HUES48 (cell line): ENCODE measurements around the gene PIGV.
A peak's percentile ranks its signal among the peaks of the same experiment; 100 is the strongest.

Experiments
- H3K27ac ChIP-seq: one replicate; pipeline ENCODE4 v1.7.0; 2013; ENCODE audit warnings: low read depth, low read length, inconsistent platforms
- H3K27me3 ChIP-seq: 2 replicates; pipeline ENCODE4 v1.6.1; 2013; ENCODE audit warnings: mild to moderate bottlenecking, low read length; ENCODE audit not compliant: control insufficient read depth, insufficient read depth
- H3K36me3 ChIP-seq: 2 replicates; pipeline ENCODE4 v1.6.1; 2013; ENCODE audit warnings: low read length; ENCODE audit not compliant: control insufficient read depth, insufficient read depth
- H3K4me1 ChIP-seq: 2 replicates; pipeline ENCODE4 v1.6.1; 2013; ENCODE audit warnings: mild to moderate bottlenecking, low read length; ENCODE audit not compliant: control insufficient read depth, insufficient read depth
- H3K4me3 ChIP-seq: 2 replicates; pipeline ENCODE4 v1.5.1; 2013; ENCODE audit warnings: mild to moderate bottlenecking, low read depth, low read length
- H3K9ac ChIP-seq: 2 replicates; pipeline ENCODE4 v1.6.1; 2013; ENCODE audit warnings: mild to moderate bottlenecking, low read depth, low read length, moderate library complexity
- H3K9me3 ChIP-seq: 2 replicates; pipeline ENCODE4 v1.6.1; 2013; ENCODE audit warnings: low read length; ENCODE audit not compliant: control insufficient read depth, insufficient read depth

The PIGV gene

DNA sequence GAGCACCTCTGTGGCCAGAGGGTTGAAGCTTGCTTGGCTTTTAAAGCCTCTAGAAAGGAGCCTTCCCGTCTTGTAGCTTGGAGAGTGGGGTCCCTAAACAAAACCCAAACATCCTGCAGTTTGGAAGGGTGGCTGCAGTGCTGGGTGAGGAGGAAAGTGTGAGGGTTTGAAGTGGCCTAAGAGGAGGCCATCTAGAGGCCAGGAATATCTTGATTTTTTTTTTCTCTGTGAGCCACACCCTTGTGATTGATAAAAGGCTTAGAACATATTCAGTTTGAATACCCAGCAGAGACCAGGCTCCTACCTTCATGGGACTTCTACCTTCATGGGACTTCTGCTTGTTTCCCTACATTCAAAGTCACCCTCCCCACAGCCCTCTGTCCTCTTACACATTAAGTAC, 37.3 kb upstream of the PIGV start:
- no peaks in the 10 kb centered on the region for H3K27me3 ChIP-seq
- H3K4me1 ChIP-seq = no peaks in the 10 kb centered on the region
- H3K9me3 ChIP-seq = no peaks in the 10 kb centered on the region
- no peak overlapping the region for H3K4me3 ChIP-seq
- no peak overlapping the region for H3K9ac ChIP-seq
- H3K27ac ChIP-seq = no peak overlapping the region
- peaks cover 90% of the 10 kb centered on the region for H3K36me3 ChIP-seq

DNA sequence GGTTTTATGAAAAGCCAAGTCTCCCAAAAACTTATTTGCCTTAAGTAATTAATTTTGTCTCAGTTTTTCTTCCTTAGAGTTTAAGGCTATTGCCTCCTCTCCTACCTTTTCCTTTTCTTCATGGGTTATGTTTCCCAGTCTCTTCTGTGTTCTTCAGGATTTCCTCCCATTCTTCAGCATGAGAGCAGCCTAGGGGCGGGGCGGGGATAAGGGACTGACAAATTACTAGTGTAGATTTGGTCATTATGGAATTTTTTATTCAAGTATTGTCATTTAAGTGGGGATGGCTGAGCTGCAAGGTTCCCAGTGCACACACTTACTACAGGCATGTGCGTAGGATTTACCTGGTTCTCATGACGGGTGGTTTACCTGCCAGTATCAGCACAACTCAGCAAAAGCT, 35.2 kb upstream of the PIGV start:
- no peaks in the 10 kb centered on the region for H3K9me3 ChIP-seq
- peaks cover 75% of the 10 kb centered on the region for H3K36me3 ChIP-seq
- H3K27me3 ChIP-seq = no peaks in the 10 kb centered on the region
- no peak overlapping the region for H3K4me3 ChIP-seq
- no peak overlapping the region for H3K27ac ChIP-seq
- no peak overlapping the region for H3K9ac ChIP-seq
- no peaks in the 10 kb centered on the region for H3K4me1 ChIP-seq

DNA sequence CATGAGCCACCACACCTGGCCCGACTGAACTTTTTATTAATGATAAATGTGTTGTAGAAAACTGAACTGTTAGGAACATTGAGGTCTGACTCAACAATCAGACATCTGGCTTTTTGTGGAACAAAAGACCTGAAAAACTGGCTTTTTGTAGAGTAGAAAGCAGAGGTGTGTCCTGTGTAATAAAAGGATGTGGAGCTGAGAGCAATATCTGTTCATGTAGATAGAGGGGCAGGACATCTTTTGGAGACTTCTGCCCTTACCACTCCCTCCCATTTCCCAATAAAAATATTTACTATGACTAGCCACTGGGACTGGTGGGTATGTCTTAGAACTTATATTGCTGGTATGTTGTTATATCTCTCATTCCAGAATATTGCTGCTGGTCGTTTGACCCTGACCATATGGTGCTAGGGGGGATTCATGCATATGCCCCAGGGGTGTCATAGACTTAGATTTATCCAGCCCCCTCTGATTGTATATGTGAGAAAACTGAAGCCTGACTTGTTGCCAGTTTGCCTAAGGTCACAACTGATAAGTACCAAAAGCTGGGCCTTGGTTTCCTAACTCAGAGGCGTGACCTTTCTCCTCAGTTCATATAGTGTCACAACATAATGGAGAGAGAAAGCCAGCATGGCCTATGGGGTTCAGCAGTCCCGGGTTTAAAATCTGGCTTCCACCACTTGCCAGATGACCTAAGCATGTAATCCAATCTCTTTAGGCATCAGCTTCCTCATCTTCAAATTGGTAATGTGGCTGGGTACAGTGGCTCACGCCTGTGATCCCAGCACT, 33.5 kb upstream of the PIGV start:
- H3K27ac ChIP-seq = no peak overlapping the region
- no peak overlapping the region for H3K4me3 ChIP-seq
- no peaks in the 10 kb centered on the region for H3K27me3 ChIP-seq
- no peak overlapping the region for H3K9ac ChIP-seq
- H3K36me3 ChIP-seq = peaks cover 79% of the 10 kb centered on the region
- no peaks in the 10 kb centered on the region for H3K9me3 ChIP-seq
- no peaks in the 10 kb centered on the region for H3K4me1 ChIP-seq

DNA sequence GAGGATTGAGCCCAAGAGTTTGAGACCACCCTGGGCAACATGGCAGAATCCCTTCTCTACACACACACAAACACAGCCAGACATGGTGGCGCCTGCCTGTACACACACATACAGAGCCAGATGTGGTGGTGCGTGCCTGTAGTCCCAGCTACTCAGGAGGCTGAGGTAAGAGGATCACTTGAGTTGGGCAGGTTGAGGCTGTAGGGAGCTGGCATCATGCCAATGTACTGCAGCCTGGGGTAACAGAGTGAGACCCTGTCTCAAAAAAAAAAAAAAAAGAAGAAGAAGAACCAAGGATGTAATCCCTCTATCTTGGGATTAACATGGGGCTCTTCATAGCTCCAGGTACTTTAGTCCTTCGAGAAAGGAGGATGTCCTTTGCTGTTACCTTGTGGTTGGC, 29.4 kb upstream of the PIGV start:
- H3K27ac ChIP-seq = no peak overlapping the region
- H3K27me3 ChIP-seq = no peaks in the 10 kb centered on the region
- no peak overlapping the region for H3K4me3 ChIP-seq
- H3K4me1 ChIP-seq = no peaks in the 10 kb centered on the region
- peaks cover 74% of the 10 kb centered on the region for H3K36me3 ChIP-seq
- H3K9me3 ChIP-seq = no peaks in the 10 kb centered on the region
- H3K9ac ChIP-seq = no peak overlapping the region

DNA sequence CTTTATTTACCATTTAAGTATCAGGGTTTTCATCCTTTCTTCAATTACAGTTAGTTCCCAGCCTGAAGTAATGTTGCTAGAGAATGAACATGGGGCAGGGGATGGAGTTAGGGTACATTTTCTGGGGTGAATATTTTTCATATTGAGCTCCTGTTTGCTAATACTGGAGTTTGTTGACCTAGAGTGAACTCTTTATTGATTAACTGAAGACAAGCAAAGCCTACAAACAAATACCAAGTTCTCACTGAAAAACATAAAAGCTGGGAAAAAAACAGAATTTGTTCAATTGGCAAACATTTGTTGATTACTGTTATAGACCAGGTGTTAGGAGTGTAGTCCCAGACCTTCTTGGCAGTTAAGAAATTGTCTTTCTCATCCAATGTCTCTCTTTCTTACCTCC, 28.2 kb upstream of the PIGV start:
- Histone ChIP-seq H3K4me1 (no peaks in the 10 kb centered on the region), H3K9me3 (no peaks in the 10 kb centered on the region), H3K27ac (no peak overlapping the region), H3K4me3 (no peak overlapping the region), H3K27me3 (no peaks in the 10 kb centered on the region), H3K36me3 (peaks cover 76% of the 10 kb centered on the region), H3K9ac (no peak overlapping the region)

DNA sequence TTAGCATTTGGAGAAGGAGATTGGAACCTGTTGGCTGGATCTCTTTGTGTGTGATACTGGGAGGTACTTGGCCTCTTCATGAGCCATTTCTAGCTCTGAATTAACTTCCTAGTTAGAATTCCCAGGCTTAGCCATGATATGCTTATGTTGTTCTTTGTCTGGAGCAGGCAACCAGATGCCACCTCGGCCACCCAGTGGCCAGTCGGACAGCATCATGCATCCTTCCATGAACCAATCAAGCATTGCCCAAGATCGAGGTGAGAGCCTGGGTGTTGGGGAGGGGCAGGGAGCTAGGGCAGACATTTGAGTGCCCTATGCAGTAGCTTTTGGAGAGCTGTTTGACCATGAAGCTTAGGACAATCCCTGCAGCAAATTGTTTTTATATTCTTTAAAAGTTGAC, 26.5 kb upstream of the PIGV start:
- Histone ChIP-seq H3K9me3 (no peaks in the 10 kb centered on the region), H3K4me3 (no peak overlapping the region), H3K27ac (no peak overlapping the region), H3K4me1 (no peaks in the 10 kb centered on the region), H3K27me3 (no peaks in the 10 kb centered on the region), H3K9ac (no peak overlapping the region), H3K36me3 (peaks cover 79% of the 10 kb centered on the region)

DNA sequence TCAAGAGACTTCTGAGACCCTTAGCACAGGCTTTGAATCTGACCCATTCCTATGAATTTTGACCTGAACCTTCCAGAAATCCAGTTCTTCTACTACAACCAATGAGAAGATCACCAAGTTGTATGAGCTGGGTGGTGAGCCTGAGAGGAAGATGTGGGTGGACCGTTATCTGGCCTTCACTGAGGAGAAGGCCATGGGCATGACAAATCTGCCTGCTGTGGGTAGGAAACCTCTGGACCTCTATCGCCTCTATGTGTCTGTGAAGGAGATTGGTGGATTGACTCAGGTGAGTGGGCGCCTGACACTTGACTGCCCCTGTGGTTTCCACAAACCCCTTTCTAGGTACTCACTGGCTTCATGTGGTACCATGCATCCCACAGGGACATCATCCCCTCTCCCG, 20.0 kb upstream of the PIGV start:
- Histone ChIP-seq H3K9ac (no peak overlapping the region), H3K36me3 (peaks cover 98% of the 10 kb centered on the region), H3K4me3 (no peak overlapping the region), H3K27ac (no peak overlapping the region), H3K9me3 (no peaks in the 10 kb centered on the region), H3K4me1 (no peaks in the 10 kb centered on the region), H3K27me3 (no peaks in the 10 kb centered on the region)

DNA sequence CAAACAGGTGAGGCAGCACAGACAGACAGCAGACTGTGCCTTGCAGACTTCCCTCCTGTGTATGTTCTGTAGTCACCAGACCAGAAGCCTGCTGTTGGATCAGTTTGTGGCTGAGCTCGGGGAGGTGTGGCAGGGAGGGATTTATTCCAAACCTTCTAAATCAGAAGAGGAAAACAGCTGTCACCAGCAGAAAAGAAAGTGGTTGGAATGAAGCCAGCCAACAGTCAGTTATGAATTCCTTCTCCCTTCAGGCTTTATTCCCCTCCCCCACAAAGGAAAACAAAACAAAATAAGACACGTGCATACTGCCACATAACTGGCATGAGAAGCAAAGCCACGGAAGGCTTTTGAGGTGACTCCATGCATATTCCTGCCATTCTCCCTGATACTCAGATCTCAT, 19.0 kb upstream of the PIGV start:
- Histone ChIP-seq H3K4me3 (no peak overlapping the region), H3K9ac (no peak overlapping the region), H3K36me3 (peaks cover 98% of the 10 kb centered on the region), H3K27ac (no peak overlapping the region), H3K4me1 (no peaks in the 10 kb centered on the region), H3K9me3 (no peaks in the 10 kb centered on the region), H3K27me3 (no peaks in the 10 kb centered on the region)

DNA sequence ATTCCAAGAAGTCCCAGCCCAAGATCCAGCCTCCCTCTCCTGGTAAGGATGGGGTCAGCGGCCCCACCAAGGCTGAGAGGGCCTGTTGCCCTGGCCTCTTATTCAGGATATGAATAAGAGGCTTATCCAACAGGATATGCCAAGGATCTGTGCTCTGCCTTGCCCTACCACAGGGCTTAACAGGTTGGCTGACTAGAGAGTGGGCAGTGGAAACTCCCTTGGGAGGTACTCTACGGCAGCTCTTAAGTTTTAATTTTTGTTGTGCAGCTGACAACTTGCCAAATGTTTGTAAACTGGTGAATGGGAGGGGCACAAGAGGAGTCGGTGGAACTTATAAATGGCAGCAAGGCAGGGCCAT, 16.5 kb upstream of the PIGV start:
- H3K27me3 ChIP-seq = no peaks in the 10 kb centered on the region
- H3K4me3 ChIP-seq = no peak overlapping the region
- no peaks in the 10 kb centered on the region for H3K4me1 ChIP-seq
- no peaks in the 10 kb centered on the region for H3K9me3 ChIP-seq
- H3K27ac ChIP-seq = peak overlapping the region; percentile 63
- peaks cover 100% of the 10 kb centered on the region for H3K36me3 ChIP-seq
- H3K9ac ChIP-seq = no peak overlapping the region

DNA sequence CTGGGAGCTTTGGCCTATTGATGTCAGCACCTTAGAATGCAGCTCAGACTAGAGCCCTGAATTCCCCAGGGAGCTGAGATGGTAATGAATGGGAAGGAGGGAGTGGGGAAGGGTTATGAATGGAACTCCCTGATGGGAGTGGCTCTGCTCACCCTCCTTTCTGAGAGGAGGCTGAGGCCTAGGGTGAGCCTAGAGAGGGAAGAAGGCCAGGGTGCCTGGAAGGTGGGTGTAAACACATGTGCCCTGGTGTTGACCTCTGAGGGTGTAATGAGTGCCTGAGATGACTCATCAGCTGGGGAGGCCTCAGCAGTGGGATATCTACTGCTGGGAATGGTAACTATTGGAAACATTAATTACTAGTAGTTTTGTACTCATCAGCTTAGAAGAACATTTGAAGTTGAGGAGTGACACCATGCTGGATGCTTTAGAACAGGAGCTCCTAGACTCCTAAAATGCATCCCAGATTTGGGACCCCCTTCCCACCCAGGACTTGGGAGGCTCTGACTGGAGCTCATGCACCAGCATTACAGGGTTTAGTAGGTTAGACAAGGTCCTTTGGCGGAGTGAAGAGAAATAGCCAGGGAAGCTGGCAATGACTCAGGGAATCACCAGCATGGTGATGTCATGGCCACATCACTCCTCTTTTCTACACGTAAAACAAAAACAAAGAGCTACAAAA, 16.0 kb upstream of the PIGV start:
- Histone ChIP-seq H3K27ac (peak overlapping the region; percentile 67), H3K36me3 (peaks cover 100% of the 10 kb centered on the region), H3K4me1 (no peaks in the 10 kb centered on the region), H3K27me3 (no peaks in the 10 kb centered on the region), H3K9me3 (no peaks in the 10 kb centered on the region), H3K4me3 (no peak overlapping the region), H3K9ac (no peak overlapping the region)

DNA sequence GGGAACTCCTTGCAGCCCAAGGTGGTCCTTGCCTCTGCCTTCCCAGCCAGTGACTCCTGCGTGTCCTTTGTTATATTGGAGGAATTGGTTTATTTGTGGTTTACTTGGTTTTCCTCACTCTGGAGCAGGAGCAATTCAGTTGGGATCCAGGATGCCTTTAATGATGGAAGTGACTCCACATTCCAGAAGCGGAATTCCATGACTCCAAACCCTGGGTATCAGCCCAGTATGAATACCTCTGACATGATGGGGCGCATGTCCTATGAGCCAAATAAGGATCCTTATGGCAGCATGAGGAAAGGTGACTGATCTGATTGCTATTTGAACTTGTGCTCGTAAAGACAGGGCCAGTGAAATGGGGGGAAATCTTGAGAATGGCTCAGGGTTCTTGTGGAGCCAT, 15.1 kb upstream of the PIGV start:
- Histone ChIP-seq H3K27ac (peak overlapping the region; percentile 67), H3K9me3 (no peaks in the 10 kb centered on the region), H3K9ac (no peak overlapping the region), H3K27me3 (no peaks in the 10 kb centered on the region), H3K4me3 (no peak overlapping the region), H3K4me1 (no peaks in the 10 kb centered on the region), H3K36me3 (peaks cover 100% of the 10 kb centered on the region)
